Hepatocyte (in vitro differentiated cells): ENCODE measurements around the gene FBXL13. TPM values are rescaled to one million over a fixed set of nuclear protein-coding genes. Genes with fewer than 3 reads are reported as not detected.

Source experiments
- DNase-seq: peaks from one replicate; pipeline ENCODE4 v3.0.0-alpha.2; 2016; ENCODE audit warnings: low spot score
- H2AFZ ChIP-seq: fragments of 200-600 bp; sonication (generic); 2 replicates; pipeline ENCODE4 v1.6.0; 2016; ENCODE audit warnings: antibody characterized with exemption, mild to moderate bottlenecking
- H3K27ac ChIP-seq: fragments of 200-600 bp; sonication (generic); 2 replicates; pipeline ENCODE4 v1.5.1; 2016; ENCODE audit warnings: mild to moderate bottlenecking
- H3K27me3 ChIP-seq: fragments of 200-600 bp; sonication (generic); 2 replicates; pipeline ENCODE4 v1.6.1; 2016
- H3K36me3 ChIP-seq: fragments of 200-600 bp; sonication (generic); replicated peaks from 2 replicates; pipeline ENCODE4 v1.5.1; 2016; ENCODE audit warnings: low read depth; ENCODE audit not compliant: insufficient read depth
- H3K4me1 ChIP-seq: fragments of 200-600 bp; sonication (generic); 2 replicates; pipeline ENCODE4 v1.5.1; 2016; ENCODE audit warnings: mild to moderate bottlenecking, moderate library complexity; ENCODE audit not compliant: insufficient read depth
- H3K4me2 ChIP-seq: fragments of 200-600 bp; sonication (generic); 2 replicates; pipeline ENCODE4 v1.6.0; 2016
- H3K4me3 ChIP-seq: fragments of 200-600 bp; sonication (generic); 2 replicates; pipeline ENCODE4 v1.5.1; 2016; ENCODE audit warnings: mild to moderate bottlenecking
- H3K79me2 ChIP-seq: fragments of 200-600 bp; sonication (generic); 2 replicates; pipeline ENCODE4 v1.6.0; 2017; ENCODE audit warnings: mild to moderate bottlenecking
- H3K9me2 ChIP-seq: fragments of 200-600 bp; sonication (generic); replicated peaks from 2 replicates; pipeline ENCODE4 v1.6.0; 2017; ENCODE audit warnings: mild to moderate bottlenecking; ENCODE audit not compliant: insufficient read depth
- H3K9me3 ChIP-seq: fragments of 200-600 bp; sonication (generic); 2 replicates; pipeline ENCODE4 v1.5.1; 2016; ENCODE audit warnings: low read depth, mild to moderate bottlenecking
- H4K20me1 ChIP-seq: fragments of 200-600 bp; sonication (generic); 2 replicates; pipeline ENCODE4 v1.6.0; 2016; ENCODE audit warnings: mild to moderate bottlenecking; ENCODE audit not compliant: insufficient read depth, poor library complexity, severe bottlenecking
- EZH2 ChIP-seq: fragments of 200-600 bp; sonication (generic); IDR thresholded peaks from 2 replicates; pipeline ENCODE4 v1.6.1; 2016; ENCODE audit warnings: antibody characterized with exemption, mild to moderate bottlenecking, borderline replicate concordance
- EZH2phosphoT487 ChIP-seq: fragments of 200-600 bp; sonication (generic); IDR thresholded peaks from one replicate; pipeline ENCODE4 v1.6.1; 2018; ENCODE audit warnings: antibody characterized with exemption, mild to moderate bottlenecking, low read depth, moderate library complexity; ENCODE audit not compliant: unreplicated experiment, severe bottlenecking
- WGBS: methylation state at CpG from one replicate; pipeline ENCODE4 v1.1.6; 2016; ENCODE audit warnings: low lambda C conversion rate; ENCODE audit errors: missing lambda C conversion rate; 5-methylcytosine and 5-hydroxymethylcytosine counted together
- polyA plus RNA-seq: library from polyadenylated mRNA; unstranded; fragments of >200 nt; fragmentation: Nextera tagmentation; extraction: Ambion mirVana; gene quantifications from 2 replicates; pipeline ENCODE4 v1.2.1, GENCODE V29; 2016
- total RNA-seq: library from RNA; depleted of rRNA; stranded (reverse); fragments of >200 nt; gene quantifications from 2 replicates; pipeline ENCODE4 v1.2.3, GENCODE V29; 2014
- TF ChIP-seq, protein P1 (sequence below): fragments of 200-600 bp; sonication (generic); IDR thresholded peaks from 2 replicates; pipeline ENCODE4 v1.5.1; 2016; ENCODE audit warnings: antibody characterized with exemption, mild to moderate bottlenecking; ENCODE audit not compliant: poor library complexity

Gene FBXL13
- total and polyA plus RNA-seq, 2 experiments from 2014 or later, result 0.30 to 1.8 TPM

DNA sequence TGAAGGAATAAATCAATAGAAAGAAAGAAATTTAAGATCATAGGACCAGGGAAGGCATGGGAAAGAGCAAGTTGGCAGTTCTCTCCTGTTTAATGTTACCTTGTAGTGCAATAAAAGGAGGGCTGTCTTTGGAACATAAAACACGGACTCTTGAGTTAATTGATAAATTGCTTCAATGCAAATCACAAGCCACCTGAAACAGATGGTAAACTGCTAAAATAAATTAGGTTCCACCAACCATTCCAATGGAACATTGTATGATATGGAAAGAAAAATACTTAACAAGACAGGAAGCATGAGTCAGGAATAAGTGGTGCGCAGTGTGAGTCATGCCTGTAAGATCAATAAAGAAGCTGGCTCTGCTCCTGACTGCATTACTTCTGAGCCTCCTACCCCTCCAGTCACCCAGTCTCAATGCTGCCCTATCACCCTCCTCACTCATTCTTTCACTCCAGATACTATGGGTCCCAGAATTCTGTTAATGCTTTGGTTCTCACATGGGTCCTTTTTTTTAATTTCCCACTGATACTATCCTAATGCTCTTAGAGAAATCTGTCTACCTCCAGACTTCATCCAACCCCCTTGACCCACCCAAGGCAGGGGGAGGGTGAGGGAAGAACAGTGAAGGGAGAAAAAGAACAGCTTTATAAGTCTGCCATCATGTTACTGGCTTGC is 82.9 kb downstream of the FBXL13 start:
- no peaks in the 10 kb centered on the region for H4K20me1 ChIP-seq
- TF ChIP-seq EZH2 (no peak), EZH2phosphoT487 (no peak)
- TF ChIP-seq, protein P1, sequence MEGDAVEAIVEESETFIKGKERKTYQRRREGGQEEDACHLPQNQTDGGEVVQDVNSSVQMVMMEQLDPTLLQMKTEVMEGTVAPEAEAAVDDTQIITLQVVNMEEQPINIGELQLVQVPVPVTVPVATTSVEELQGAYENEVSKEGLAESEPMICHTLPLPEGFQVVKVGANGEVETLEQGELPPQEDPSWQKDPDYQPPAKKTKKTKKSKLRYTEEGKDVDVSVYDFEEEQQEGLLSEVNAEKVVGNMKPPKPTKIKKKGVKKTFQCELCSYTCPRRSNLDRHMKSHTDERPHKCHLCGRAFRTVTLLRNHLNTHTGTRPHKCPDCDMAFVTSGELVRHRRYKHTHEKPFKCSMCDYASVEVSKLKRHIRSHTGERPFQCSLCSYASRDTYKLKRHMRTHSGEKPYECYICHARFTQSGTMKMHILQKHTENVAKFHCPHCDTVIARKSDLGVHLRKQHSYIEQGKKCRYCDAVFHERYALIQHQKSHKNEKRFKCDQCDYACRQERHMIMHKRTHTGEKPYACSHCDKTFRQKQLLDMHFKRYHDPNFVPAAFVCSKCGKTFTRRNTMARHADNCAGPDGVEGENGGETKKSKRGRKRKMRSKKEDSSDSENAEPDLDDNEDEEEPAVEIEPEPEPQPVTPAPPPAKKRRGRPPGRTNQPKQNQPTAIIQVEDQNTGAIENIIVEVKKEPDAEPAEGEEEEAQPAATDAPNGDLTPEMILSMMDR, result no peak
- no peaks in the 10 kb centered on the region for H3K9me2 ChIP-seq
- H3K4me1 ChIP-seq, result peaks cover 34% of the 10 kb centered on the region
- no peaks in the 10 kb centered on the region for H3K9me3 ChIP-seq
- peak overlapping the region; percentile 77 for H3K27ac ChIP-seq
- no peaks in the 10 kb centered on the region for H3K79me2 ChIP-seq
- H3K4me3 ChIP-seq, result no peak overlapping the region
- DNase-seq, result peak; percentile 60
- H3K4me2 ChIP-seq, result no peak overlapping the region
- H3K27me3 ChIP-seq, result no peaks in the 10 kb centered on the region
- no peaks in the 10 kb centered on the region for H3K36me3 ChIP-seq
- 59% methylated on average over 2 of the region's 2 CpGs for WGBS
- H2AFZ ChIP-seq, result no peak overlapping the region

DNA sequence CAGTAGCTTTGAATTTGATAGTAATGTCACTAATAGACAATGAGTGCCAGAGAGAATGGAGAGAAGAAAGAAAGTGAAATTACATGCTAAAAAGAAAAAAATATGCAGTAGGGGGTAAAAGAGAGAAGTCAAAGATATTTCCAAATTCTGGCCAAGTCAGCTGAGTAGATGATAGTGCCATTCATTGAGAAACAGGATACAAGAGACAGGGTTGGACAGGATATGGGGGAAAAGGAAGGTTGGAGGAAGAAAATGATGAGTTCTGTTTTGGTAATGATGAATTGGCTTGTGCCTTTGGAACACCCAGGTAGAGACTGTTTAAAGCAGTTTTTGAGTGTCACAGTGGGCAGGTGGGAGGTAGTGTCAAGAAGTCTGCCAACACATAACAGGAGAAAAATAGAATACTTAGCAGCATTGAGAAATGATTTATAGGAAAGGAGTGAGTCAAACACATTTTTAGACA is 83.5 kb downstream of the FBXL13 start:
- Histone ChIP-seq H4K20me1 (no peaks in the 10 kb centered on the region), H3K9me3 (no peaks in the 10 kb centered on the region), H3K4me3 (no peak overlapping the region), H3K9me2 (no peaks in the 10 kb centered on the region), H3K36me3 (no peaks in the 10 kb centered on the region), H3K4me1 (peaks cover 34% of the 10 kb centered on the region), H3K79me2 (no peaks in the 10 kb centered on the region), H3K27me3 (no peaks in the 10 kb centered on the region), H2AFZ (no peak overlapping the region), H3K4me2 (no peak overlapping the region), H3K27ac (peak overlapping the region; percentile 77)
- no peak for TF ChIP-seq EZH2
- no peak for TF ChIP-seq EZH2phosphoT487
- TF ChIP-seq, protein P1, result no peak
- no peak for DNase-seq

- no peaks in the 10 kb centered on the region for H3K9me3 ChIP-seq
- H3K4me2 ChIP-seq, result no peak overlapping the region
- DNase-seq, result no peak
- H3K4me3 ChIP-seq, result no peak overlapping the region
- no peak overlapping the region for H3K27ac ChIP-seq
- H3K9me2 ChIP-seq, result no peaks in the 10 kb centered on the region
- no peaks in the 10 kb centered on the region for H3K79me2 ChIP-seq
- 82% methylated on average over 2 of the region's 2 CpGs for WGBS
- H3K27me3 ChIP-seq, result no peaks in the 10 kb centered on the region
- H4K20me1 ChIP-seq, result no peaks in the 10 kb centered on the region
- peaks cover 34% of the 10 kb centered on the region for H3K4me1 ChIP-seq
- H2AFZ ChIP-seq, result no peak overlapping the region
- no peaks in the 10 kb centered on the region for H3K36me3 ChIP-seq
- TF ChIP-seq, protein P1, result no peak
- TF ChIP-seq EZH2, result no peak
- TF ChIP-seq EZH2phosphoT487, result no peak
These were observed 84.0 kb downstream of the FBXL13 start for GRCh38 chr7:102990642-102991041.
